Endothelial cell of umbilical vein (primary cell): ENCODE data around the gene MROH2A.

Experiments
- CTCF ChIP-seq, 2 donors: IDR thresholded peaks; 1 replicate in 1 of 2; 2 replicates in 1 of 2; pipeline ENCODE4 v1.5.1; 2011; ENCODE audit warnings: low read length in 2 of 2, mild to moderate bottlenecking in 2 of 2, moderate library complexity in 2 of 2, control low read depth in 1 of 2, inconsistent platforms in 1 of 2, low read depth in 1 of 2; ENCODE audit not compliant: insufficient read depth in 1 of 2; ENCODE audit errors: extremely low read depth in 1 of 2
- EZH2 ChIP-seq: IDR thresholded peaks from 2 replicates; pipeline ENCODE4 v1.6.1; 2012; ENCODE audit warnings: borderline replicate concordance, low read depth, mild to moderate bottlenecking, moderate library complexity, low read length, inconsistent platforms; ENCODE audit not compliant: severe bottlenecking
- FOS ChIP-seq: IDR thresholded peaks from 2 replicates; pipeline ENCODE4 v1.6.1; 2011; ENCODE audit warnings: mild to moderate bottlenecking, low read length, moderate library complexity, borderline replicate concordance; ENCODE audit not compliant: insufficient read depth
- MYC ChIP-seq: IDR thresholded peaks from one replicate; pipeline ENCODE4 v1.6.1; 2011; ENCODE audit warnings: mild to moderate bottlenecking, low read depth, low read length
- POLR2A ChIP-seq: IDR thresholded peaks from 2 replicates; pipeline ENCODE4 v1.6.1; 2012; ENCODE audit warnings: low read depth, mild to moderate bottlenecking, control low read depth, low read length
- POLR2AphosphoS5 ChIP-seq: IDR thresholded peaks from 2 replicates; pipeline ENCODE4 v1.6.1; 2012; ENCODE audit warnings: low read depth, mild to moderate bottlenecking, control low read depth, low read length, moderate library complexity; ENCODE audit not compliant: insufficient read depth

GRCh38 chr2:233841183-233841582 lies 63.1 kb downstream of the MROH2A start:
- TF ChIP-seq CTCF (IDR thresholded peaks at IDR 0.05; ENCODE audit: extremely low read depth in 1 of 2, insufficient read depth in 1 of 2, low read depth in 1 of 2, low read length in 2 of 2): no peak
- no peak for TF ChIP-seq POLR2AphosphoS5
- no peak for TF ChIP-seq POLR2A
- TF ChIP-seq EZH2: no peak
- TF ChIP-seq FOS: no peak
- TF ChIP-seq MYC: no peak
